DOHH2 (cell line): ENCODE results near the gene TAF6L.

ENCODE experiments used
- CTCF ChIP-seq: fragments of 200-600 bp; sonication (generic); IDR thresholded peaks from one replicate; pipeline ENCODE4 v1.5.1; 2014; ENCODE audit warnings: antibody characterized with exemption, mild to moderate bottlenecking, low read depth, low read length; ENCODE audit not compliant: poor library complexity, severe bottlenecking
- EZH2phosphoT487 ChIP-seq: fragments of 200-600 bp; sonication (generic); IDR thresholded peaks from 2 replicates; pipeline ENCODE4 v1.6.1; 2017; ENCODE audit warnings: borderline replicate concordance, mild to moderate bottlenecking, antibody characterized with exemption, low read length, moderate library complexity, mixed read lengths

- TF ChIP-seq CTCF (no peak), EZH2phosphoT487 (no peak)
Observed at GRCh38 chr11:62830904-62831519, 59.8 kb downstream of the TAF6L start.
